ENCODE measurements around the gene GALNT13. TPM values are rescaled to one million over a fixed set of nuclear protein-coding genes. Genes with fewer than 3 reads are reported as not detected.

Gene GALNT13
- total and polyA plus RNA-seq, 10 of the 15 experiments (the other 5 are each of a cell fraction or from before 2014, with no cell fraction given): 0.04 TPM; not detected in 9

- TF ChIP-seq, protein P1, sequence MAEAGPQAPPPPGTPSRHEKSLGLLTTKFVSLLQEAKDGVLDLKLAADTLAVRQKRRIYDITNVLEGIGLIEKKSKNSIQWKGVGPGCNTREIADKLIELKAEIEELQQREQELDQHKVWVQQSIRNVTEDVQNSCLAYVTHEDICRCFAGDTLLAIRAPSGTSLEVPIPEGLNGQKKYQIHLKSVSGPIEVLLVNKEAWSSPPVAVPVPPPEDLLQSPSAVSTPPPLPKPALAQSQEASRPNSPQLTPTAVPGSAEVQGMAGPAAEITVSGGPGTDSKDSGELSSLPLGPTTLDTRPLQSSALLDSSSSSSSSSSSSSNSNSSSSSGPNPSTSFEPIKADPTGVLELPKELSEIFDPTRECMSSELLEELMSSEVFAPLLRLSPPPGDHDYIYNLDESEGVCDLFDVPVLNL (IDR thresholded peaks at IDR 0.05; ENCODE audit: low read depth, low read length): no peak
- TF ChIP-seq BCL3 (IDR thresholded peaks at IDR 0.05; ENCODE audit: borderline replicate concordance, insufficient read depth, low read depth, low read length, poor library complexity, severe bottlenecking): no peak
- no peak for TF ChIP-seq CTCF (IDR thresholded peaks at IDR 0.05 in 2 of 3, conservative IDR thresholded peaks at IDR 0.05 in 1 of 3; ENCODE audit: control insufficient read depth in 2 of 3, extremely low read depth in 1 of 3, insufficient read depth in 1 of 3, low read depth in 3 of 3, low read length in 3 of 3)
- no peak for TF ChIP-seq RCOR1 (conservative IDR thresholded peaks at IDR 0.05; ENCODE audit: low read depth, low read length)
Observed at GRCh38 chr2:154466226-154466625, 594.5 kb downstream of the GALNT13 start (continued).

- no peaks in the 10 kb centered on the region for H3K9me3 ChIP-seq (replicated peaks; ENCODE audit: control insufficient read depth, insufficient read depth, low read length)
- ATAC-seq (peak; percentile 30; the same call in 1 of the 3 replicates), DNase-seq (ENCODE audit: low read depth, low spot score) (no peak), FAIRE-seq (no peak)
- in situ Hi-C loops (cut with MboI) (no loop called here), intact Hi-C loops (cut with micrococcal nuclease; ENCODE audit: unreplicated experiment) (no loop called here)
- 38% methylated on average over 2 of the region's 2 CpGs for WGBS (ENCODE audit: insufficient coverage, insufficient replicate concordance, low lambda C conversion rate, missing lambda C conversion rate)
- no peaks in the 10 kb centered on the region for H3K4me1 ChIP-seq (ENCODE audit: control insufficient read depth, insufficient read depth, low read length)
- no peaks in the 10 kb centered on the region for H3K36me3 ChIP-seq (ENCODE audit: control insufficient read depth in 2 of 2, insufficient read depth in 2 of 2, low read length in 1 of 2)
- no peak overlapping the region for H3K4me3 ChIP-seq
- no peak overlapping the region for H3K4me2 ChIP-seq (ENCODE audit: control insufficient read depth, insufficient read depth)
- H3K9ac ChIP-seq (ENCODE audit: control insufficient read depth, insufficient read depth, low read length): no peak overlapping the region
- H4K20me1 ChIP-seq (ENCODE audit: control insufficient read depth, insufficient read depth): no peaks in the 10 kb centered on the region
- no peak overlapping the region for H2AFZ ChIP-seq (ENCODE audit: control insufficient read depth, low read depth, low read length)
- H3K27me3 ChIP-seq (replicated peaks in 1 of 2; ENCODE audit: control insufficient read depth in 2 of 2, insufficient read depth in 2 of 2, low read length in 1 of 2): no peaks in the 10 kb centered on the region; a peak in 1 of 4 replicates
- BruUV-seq (replicated peaks): no TSS peak
- CTCF ChIA-PET: interaction anchor here (0.8 to 1.0 kb wide), 2 partner anchors 9 to 17 kb away, joined by 3 to 5 read pairs; no protein-coding TSS in a partner anchor
- SMC1A ChIA-PET (ENCODE audit: uncharacterized antibody, unreplicated experiment): interaction anchor here (0.7 to 1.5 kb wide), 2 partner anchors 10 to 32 kb away, joined by 3 read pairs; no protein-coding TSS in a partner anchor
- RAD21 ChIA-PET (ENCODE audit: unreplicated experiment): interaction anchor here (0.7 kb wide), 1 partner anchor 10 kb away, joined by 3 read pairs; no protein-coding TSS in a partner anchor
- POLR2A ChIA-PET: no interaction called here
- H3K79me2 ChIP-seq (ENCODE audit: control insufficient read depth, insufficient read depth, low read length): no peaks in the 10 kb centered on the region
- H3K27ac ChIP-seq (ENCODE audit: control insufficient read depth, insufficient read depth): no peak overlapping the region
- TF ChIP-seq ATF2 (IDR thresholded peaks at IDR 0.05; ENCODE audit: low read length): no peak
- no peak for TF ChIP-seq RB1 (IDR thresholded peaks at IDR 0.05; ENCODE audit: borderline replicate concordance)
- TF ChIP-seq, protein P2, sequence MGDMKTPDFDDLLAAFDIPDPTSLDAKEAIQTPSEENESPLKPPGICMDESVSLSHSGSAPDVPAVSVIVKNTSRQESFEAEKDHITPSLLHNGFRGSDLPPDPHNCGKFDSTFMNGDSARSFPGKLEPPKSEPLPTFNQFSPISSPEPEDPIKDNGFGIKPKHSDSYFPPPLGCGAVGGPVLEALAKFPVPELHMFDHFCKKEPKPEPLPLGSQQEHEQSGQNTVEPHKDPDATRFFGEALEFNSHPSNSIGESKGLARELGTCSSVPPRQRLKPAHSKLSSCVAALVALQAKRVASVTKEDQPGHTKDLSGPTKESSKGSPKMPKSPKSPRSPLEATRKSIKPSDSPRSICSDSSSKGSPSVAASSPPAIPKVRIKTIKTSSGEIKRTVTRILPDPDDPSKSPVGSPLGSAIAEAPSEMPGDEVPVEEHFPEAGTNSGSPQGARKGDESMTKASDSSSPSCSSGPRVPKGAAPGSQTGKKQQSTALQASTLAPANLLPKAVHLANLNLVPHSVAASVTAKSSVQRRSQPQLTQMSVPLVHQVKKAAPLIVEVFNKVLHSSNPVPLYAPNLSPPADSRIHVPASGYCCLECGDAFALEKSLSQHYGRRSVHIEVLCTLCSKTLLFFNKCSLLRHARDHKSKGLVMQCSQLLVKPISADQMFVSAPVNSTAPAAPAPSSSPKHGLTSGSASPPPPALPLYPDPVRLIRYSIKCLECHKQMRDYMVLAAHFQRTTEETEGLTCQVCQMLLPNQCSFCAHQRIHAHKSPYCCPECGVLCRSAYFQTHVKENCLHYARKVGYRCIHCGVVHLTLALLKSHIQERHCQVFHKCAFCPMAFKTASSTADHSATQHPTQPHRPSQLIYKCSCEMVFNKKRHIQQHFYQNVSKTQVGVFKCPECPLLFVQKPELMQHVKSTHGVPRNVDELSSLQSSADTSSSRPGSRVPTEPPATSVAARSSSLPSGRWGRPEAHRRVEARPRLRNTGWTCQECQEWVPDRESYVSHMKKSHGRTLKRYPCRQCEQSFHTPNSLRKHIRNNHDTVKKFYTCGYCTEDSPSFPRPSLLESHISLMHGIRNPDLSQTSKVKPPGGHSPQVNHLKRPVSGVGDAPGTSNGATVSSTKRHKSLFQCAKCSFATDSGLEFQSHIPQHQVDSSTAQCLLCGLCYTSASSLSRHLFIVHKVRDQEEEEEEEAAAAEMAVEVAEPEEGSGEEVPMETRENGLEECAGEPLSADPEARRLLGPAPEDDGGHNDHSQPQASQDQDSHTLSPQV (IDR thresholded peaks at IDR 0.05): no peak
- TF ChIP-seq FOXK2 (IDR thresholded peaks at IDR 0.05): no peak
- TF ChIP-seq POLR2AphosphoS5 (IDR thresholded peaks at IDR 0.05; ENCODE audit: low read length): no peak
Observed at GRCh38 chr2:154470376-154470775, 598.7 kb downstream of the GALNT13 start.

Data from GM12878 (cell line).